Retinal pigment epithelial cell (primary cell): ENCODE data around the gene CARS2.

Experiments used
- DNase-seq: peaks from one replicate; pipeline ENCODE4 v3.0.0-alpha.2; 2010; ENCODE audit warnings: low read depth
- H3K4me3 ChIP-seq: 2 replicates; pipeline ENCODE4 v1.5.1; 2011; ENCODE audit warnings: mild to moderate bottlenecking, low read length, control low read depth, moderate library complexity
- TF ChIP-seq, protein P1 (sequence below): conservative IDR thresholded peaks from 2 replicates; pipeline ENCODE4 v1.5.1; 2011; ENCODE audit warnings: low read depth, low read length, control low read depth, inconsistent platforms

Gene CARS2

DNA sequence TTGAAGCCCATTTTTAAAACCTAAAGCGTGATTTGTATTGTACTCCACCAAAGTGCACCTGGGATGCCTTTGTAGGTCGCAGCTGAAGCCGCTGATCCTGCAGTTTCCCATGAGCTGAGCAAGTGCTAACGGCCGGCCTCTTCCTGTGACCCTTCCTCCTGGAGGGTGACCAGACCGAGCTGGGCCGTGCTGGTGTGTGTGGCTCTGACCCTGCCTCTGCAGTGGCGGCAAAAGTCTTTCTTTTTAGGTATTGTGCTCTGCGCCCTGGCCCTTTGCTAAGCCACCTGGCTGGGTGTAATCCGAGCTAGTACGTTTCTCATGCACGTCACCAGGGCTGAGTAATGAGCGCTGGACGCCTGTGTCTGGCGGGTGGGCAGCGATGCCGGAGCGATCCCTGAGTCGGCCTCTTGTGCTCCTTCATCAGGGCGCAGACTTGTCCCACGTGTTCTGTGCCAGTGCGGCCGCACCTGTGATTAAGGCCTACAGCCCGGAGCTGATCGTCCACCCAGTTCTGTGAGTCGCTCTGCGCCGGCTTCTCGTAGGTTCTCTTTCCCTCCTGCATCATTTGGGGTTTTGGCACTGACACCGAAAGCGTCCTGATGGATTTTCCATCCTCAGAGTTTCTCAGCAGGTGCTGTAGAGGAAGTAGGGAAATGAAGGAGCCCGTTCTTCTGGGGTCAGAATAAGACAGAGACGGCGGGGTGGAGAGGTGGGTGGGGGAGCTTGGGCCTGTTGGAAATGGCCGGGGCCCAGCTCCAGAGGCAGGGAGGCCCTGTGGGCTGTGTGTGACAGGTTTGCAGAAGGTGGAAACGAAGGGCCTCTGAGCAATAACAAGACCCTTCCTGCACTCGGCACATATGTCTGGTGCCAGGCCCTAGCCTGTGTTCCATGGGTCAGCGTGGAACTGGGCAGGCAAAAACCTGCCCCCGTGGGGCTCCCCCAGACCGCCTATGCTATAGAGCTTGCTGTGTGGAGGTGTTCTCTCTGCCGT lies 80.9 kb downstream of the CARS2 start:
- no peak overlapping the region for H3K4me3 ChIP-seq
- TF ChIP-seq, protein P1, sequence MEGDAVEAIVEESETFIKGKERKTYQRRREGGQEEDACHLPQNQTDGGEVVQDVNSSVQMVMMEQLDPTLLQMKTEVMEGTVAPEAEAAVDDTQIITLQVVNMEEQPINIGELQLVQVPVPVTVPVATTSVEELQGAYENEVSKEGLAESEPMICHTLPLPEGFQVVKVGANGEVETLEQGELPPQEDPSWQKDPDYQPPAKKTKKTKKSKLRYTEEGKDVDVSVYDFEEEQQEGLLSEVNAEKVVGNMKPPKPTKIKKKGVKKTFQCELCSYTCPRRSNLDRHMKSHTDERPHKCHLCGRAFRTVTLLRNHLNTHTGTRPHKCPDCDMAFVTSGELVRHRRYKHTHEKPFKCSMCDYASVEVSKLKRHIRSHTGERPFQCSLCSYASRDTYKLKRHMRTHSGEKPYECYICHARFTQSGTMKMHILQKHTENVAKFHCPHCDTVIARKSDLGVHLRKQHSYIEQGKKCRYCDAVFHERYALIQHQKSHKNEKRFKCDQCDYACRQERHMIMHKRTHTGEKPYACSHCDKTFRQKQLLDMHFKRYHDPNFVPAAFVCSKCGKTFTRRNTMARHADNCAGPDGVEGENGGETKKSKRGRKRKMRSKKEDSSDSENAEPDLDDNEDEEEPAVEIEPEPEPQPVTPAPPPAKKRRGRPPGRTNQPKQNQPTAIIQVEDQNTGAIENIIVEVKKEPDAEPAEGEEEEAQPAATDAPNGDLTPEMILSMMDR, result no peak
- DNase-seq, result no peak

DNA sequence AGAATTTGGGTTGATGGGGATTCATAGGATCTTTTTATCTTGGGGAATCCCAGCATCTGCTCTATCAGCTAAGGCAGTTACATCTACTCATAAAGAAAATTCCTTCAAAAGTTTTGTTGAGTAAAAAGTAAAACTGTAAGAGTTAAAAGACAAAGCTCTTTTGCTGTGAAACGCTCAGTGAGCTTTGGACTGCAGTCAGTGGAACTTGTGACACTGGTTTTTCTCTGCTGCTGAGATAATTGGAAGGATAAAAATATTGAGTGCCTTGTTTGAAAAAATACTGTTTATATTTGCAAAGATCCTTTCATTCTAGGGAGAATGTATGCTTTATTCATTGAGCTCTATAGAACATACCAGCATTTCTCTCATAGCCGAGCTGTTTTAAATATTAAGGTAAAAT lies 85.3 kb downstream of the CARS2 start:
- DNase-seq, result no peak
- H3K4me3 ChIP-seq, result no peak overlapping the region
- TF ChIP-seq, protein P1, result no peak

DNA sequence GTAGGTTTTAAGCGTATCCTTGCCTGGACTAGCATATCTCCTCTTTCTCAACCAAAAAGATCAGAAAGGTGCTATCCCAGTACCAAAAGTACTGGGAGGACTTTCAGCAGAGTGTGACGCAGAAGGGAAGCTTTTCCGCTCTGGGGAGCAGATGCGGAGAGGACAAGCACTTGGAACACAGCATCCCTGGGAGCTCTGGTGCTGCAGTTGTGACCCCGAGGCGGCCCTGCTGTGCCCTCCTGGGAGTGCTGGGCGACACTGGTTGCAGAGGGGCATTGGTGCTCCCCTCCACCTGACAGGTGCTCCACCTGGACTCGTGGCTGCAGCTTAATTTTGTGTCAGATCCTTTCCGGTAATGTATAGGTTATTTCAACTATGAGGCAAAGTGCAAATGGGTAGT lies 87.1 kb downstream of the CARS2 start:
- no peak overlapping the region for H3K4me3 ChIP-seq
- no peak for DNase-seq
- TF ChIP-seq, protein P1, result no peak

DNA sequence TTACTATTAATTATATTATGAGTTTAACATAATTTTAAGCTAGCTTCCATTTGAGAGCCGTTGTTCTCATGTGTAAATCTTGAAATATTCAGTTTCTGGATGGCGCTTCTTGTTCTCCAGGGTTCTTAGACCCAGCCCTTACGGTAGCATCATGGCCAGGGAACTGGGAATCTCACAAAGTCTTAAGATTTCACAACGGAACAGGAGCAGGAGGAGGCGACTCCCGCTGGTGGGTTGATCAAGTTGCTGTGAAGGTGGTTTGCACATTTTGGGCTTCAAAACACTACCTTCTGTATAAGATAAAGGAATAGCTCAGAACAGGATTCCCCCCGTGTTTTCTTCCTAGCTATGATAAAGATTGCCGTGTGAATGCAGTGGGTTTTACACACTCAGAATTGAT lies 87.7 kb downstream of the CARS2 start:
- TF ChIP-seq, protein P1, result no peak
- H3K4me3 ChIP-seq, result no peak overlapping the region
- DNase-seq, result no peak

DNA sequence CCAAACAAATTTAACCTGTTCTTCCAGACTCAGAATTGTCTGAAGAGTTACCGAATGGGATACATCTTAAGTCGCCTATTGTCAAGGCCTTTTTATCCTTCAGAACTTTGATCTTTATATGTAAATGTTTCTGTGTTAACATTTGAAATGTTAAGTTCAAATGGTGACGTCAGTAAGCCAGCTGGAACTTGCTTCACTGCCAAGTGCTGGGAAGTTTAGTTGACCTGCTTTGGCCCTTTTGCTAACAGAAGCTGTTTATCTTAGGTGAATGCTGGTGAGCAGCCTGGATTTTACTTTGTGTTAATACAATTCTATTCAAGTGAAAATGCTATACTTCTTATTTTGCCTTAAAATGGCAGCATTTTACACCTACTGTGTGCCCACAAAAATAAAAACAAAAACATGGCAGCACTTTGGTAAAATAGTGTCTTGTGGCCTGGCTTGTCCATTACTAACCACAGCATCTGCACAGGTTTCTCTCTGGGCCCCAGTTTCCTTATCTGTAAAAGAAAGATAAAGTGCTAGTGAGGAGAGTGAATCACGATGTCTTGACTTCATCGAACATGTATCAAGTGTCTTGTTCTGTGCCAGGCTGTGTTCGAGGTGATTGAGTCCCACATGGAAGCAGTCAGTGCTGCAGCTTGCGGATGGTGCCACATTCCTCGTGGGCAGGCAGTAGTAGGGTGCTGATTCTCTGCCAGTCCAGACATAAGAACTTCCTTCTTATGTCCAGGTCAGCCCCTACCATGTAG lies 88.4 kb downstream of the CARS2 start:
- DNase-seq, result peak; percentile 66

DNA sequence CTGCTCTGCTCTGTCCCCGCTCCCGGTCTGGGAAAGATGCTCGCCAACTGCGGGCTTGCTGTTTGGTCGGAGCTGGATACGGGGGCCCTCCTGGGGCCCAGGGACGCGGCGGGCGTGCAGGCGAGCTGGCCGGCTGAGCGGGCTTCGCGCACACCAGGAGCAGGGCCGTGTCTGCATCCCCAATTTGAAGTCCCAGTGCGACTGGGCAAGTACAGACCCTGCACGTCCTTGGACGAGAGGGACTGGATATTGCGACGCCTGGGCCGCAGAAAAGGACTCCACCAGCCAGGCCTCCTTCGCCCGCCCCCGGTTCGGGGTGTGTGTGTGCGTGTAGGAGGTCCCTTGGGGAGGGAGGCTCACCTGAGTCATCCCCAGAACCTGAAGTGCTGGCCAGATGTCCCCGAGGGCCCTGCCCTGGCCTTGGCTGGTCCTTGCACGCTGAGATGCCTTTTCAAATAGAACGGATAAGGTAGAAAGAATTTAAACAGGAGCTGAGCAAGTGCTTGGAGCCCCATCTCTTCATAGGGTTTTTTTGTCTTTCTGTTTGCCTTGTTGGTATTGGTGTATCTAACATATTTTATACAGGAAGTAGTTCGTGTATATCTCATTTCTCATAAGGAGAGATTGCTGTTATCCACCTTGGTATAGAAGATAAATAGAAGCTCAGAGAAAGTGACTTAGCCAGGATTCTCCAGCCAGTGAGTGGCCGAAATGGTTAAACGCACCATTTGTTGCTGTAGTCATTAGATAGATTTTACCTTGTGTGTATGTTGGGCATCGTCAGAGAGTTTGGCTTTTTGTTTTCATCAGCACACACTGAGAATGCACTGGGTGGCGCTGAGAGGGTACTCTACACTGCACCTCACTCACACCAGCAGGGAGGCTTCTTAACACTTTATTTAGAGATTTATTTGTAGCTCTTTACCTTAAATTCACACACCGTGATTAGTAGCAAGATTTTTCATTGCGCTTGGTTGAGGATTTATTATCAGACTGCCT lies 89.5 kb downstream of the CARS2 start:
- TF ChIP-seq, protein P1, result no peak
- H3K4me3 ChIP-seq, result peak overlapping the region; percentile 73
- DNase-seq, result no peak

More for the DNA sequence above, 88.4 kb downstream of the CARS2 start:
- TF ChIP-seq, protein P1, result no peak
- no peak overlapping the region for H3K4me3 ChIP-seq
